Activated CD8-positive, alpha-beta T cell treated with anti-CD3 and anti-CD28 coated beads for 36 hours (primary cell): ENCODE results near the gene TBX4. TPM values are rescaled to one million over a fixed set of nuclear protein-coding genes. Genes with fewer than 3 reads are reported as not detected.

Source experiments
- ATAC-seq: fragments of 200-7000 bp; cut with Tn5 transposase; one replicate; pipeline ENCODE4 v1.10.0; 2021; ENCODE audit warnings: mild to moderate bottlenecking, moderate library complexity
- CTCF ChIA-PET: fragments of 350-600 bp; sonication (Branson Sonifier 250); formaldehyde crosslinking; loops from one replicate; lab custom pipeline; 2021; ENCODE audit warnings: antibody characterized with exemption; lab: Charles Lee
- POLR2A ChIA-PET: fragments of 350-600 bp; sonication (Branson Sonifier 250); formaldehyde crosslinking; loops from one replicate; lab custom pipeline; 2021; ENCODE audit warnings: antibody characterized with exemption; lab: Charles Lee
- DNase-seq: peaks from one replicate; pipeline ENCODE4 v3.0.0-alpha.2; 2020
- H3K27ac Mint-ChIP-seq: one replicate; pipeline ENCODE4 v1.8.0; 2021; ENCODE audit warnings: mild to moderate bottlenecking, mixed read lengths
- H3K27me3 Mint-ChIP-seq: one replicate; pipeline ENCODE4 v1.8.0; 2021; ENCODE audit warnings: mixed read lengths
- H3K36me3 Mint-ChIP-seq: one replicate; pipeline ENCODE4 v1.8.0; 2021; ENCODE audit warnings: low read depth, mixed read lengths
- H3K4me1 Mint-ChIP-seq: one replicate; pipeline ENCODE4 v1.8.0; 2021; ENCODE audit warnings: low read depth, mixed read lengths
- H3K4me3 Mint-ChIP-seq: one replicate; pipeline ENCODE4 v1.8.0; 2021; ENCODE audit warnings: mild to moderate bottlenecking, moderate library complexity, mixed read lengths
- H3K9me3 Mint-ChIP-seq: one replicate; pipeline ENCODE4 v1.8.0; 2021; ENCODE audit warnings: mixed read lengths
- intact Hi-C: fragments of 100-400 bp; cut with micrococcal nuclease; formaldehyde crosslinking; loops from one replicate; pipeline ENCODE4 v1.10.0; 2022
- total RNA-seq, 2 experiments: library from RNA; stranded (reverse); gene quantifications; one replicate each; pipeline ENCODE4 v1.2.3, GENCODE V29; 2021
- TF ChIP-seq, protein P1 (sequence below): fragments of 200-600 bp; IDR thresholded peaks from one replicate; pipeline ENCODE4 v1.8.0; 2022; ENCODE audit warnings: antibody characterized with exemption, mild to moderate bottlenecking

TBX4 gene
- total RNA-seq, 2 experiments from 2014 or later = not detected

DNA sequence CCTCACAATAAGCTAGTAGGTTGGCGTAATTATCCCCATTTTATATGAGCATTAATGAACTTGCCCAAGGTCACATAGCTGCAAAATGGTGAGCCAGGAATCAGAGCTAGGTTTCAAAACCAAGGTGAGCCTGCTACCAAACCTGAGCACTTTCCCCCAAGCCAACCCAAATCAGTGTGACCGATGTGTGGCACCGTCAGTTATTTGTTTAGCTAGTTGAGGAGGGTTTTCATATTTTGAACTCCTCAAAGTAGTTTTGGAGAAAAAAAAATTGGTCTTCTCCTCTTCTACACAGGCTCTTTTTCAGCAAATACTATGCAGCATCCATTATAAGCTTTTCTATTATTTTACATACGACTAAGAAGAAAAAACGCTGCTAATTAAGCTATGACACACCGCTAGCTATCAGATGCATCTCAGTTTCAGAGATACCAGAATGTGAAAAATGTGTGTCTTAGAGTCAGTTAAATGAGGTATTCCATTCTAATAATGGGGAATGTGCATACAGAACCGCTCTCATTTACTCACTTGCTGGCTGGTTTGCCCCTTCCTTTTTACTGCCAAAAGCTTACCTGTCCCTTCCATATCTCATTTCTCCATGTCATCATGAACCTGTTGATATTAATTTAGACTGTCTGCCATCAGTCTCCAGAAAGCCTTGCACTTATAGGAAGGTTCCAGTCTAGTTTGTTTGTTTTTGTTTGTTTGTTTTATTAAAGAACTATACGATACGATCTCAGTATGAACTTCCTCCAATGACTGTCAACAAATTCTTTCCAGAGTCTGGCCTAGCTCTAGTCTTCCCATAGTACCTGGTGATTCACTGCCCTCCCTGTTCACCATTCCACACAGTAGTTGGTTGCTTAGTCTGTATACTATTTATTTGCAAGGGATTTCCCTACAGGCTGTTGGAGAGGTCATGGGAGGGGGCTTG is 2.2 kb upstream of the TBX4 start:
- Mint-ChIP-seq H3K36me3 (no peaks in the 10 kb centered on the region), H3K27ac (no peak overlapping the region), H3K4me3 (no peak overlapping the region), H3K9me3 (no peaks in the 10 kb centered on the region), H3K27me3 (peaks cover 39% of the 10 kb centered on the region), H3K4me1 (peaks cover 10% of the 10 kb centered on the region)
- DNase-seq (no peak), ATAC-seq (no peak)
- intact Hi-C loops = loop anchor here (5.0 kb wide), 1 partner anchor 48 kb away; no protein-coding TSS in a partner anchor
- ChIA-PET POLR2A (no interaction called here), CTCF (interaction anchor here (0.7 to 1.9 kb wide), 10 partner anchors 10 to 101 kb away, joined by 3 to 6 read pairs (median 4); no protein-coding TSS in a partner anchor)
- TF ChIP-seq, protein P1, sequence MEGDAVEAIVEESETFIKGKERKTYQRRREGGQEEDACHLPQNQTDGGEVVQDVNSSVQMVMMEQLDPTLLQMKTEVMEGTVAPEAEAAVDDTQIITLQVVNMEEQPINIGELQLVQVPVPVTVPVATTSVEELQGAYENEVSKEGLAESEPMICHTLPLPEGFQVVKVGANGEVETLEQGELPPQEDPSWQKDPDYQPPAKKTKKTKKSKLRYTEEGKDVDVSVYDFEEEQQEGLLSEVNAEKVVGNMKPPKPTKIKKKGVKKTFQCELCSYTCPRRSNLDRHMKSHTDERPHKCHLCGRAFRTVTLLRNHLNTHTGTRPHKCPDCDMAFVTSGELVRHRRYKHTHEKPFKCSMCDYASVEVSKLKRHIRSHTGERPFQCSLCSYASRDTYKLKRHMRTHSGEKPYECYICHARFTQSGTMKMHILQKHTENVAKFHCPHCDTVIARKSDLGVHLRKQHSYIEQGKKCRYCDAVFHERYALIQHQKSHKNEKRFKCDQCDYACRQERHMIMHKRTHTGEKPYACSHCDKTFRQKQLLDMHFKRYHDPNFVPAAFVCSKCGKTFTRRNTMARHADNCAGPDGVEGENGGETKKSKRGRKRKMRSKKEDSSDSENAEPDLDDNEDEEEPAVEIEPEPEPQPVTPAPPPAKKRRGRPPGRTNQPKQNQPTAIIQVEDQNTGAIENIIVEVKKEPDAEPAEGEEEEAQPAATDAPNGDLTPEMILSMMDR = no peak

DNA sequence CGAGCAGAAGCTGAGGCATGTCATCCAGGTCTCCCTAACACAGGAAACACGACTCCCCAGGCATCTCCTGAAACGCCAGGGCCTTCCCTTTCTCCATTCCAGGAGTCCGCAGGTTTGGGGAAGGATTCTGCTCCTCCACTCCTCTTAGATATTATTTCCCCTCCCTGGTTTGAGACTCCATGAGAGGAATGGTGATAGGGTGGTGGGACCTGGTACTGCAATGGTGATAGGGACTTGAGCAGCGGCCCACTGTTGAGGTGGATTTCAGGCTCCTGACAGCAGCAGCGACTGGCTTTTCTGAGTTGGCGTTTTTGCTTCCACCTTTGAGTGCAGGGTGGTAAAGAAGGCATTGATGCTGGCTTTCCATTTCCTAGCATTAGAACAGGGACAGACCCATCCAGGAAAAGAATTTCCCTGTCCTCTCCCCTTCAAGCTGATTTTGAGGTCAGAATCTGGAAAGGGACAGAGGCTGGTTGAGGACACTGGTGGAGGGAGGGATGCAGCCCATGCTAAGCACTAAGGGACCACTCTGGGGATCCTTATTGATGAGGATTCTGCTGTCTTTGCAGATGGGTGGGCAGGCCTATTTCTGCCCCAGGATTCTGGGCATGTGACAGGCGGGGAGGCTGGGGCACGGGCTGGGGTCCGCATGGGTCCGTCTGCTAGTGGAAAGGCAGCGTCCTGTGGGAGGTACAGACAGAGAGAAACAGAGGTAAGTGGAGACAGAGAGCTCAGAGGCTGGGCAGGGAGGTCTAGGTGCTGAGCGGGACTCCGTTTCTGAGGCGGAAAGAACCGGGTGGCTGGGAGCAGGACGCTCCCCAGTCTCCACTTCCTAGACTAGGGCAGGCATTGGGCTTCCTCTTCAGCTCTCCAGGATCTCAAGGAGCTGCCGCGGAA is 1.3 kb upstream of the TBX4 start:
- no peaks in the 10 kb centered on the region for H3K9me3 Mint-ChIP-seq
- POLR2A ChIA-PET = no interaction called here
- TF ChIP-seq, protein P1 = no peak
- ATAC-seq (no peak), DNase-seq (no peak)
- H3K4me3 Mint-ChIP-seq = no peak overlapping the region
- CTCF ChIA-PET = interaction anchor here (0.6 to 1.3 kb wide), 3 partner anchors 39 to 595 kb away, joined by 3 to 6 read pairs (median 3); no protein-coding TSS in a partner anchor
- intact Hi-C loops = loop anchor here (5.0 kb wide), 1 partner anchor 49 kb away; no protein-coding TSS in a partner anchor
- H3K27me3 Mint-ChIP-seq = peaks cover 48% of the 10 kb centered on the region
- H3K4me1 Mint-ChIP-seq = peaks cover 12% of the 10 kb centered on the region
- H3K27ac Mint-ChIP-seq = no peak overlapping the region
- no peaks in the 10 kb centered on the region for H3K36me3 Mint-ChIP-seq

DNA sequence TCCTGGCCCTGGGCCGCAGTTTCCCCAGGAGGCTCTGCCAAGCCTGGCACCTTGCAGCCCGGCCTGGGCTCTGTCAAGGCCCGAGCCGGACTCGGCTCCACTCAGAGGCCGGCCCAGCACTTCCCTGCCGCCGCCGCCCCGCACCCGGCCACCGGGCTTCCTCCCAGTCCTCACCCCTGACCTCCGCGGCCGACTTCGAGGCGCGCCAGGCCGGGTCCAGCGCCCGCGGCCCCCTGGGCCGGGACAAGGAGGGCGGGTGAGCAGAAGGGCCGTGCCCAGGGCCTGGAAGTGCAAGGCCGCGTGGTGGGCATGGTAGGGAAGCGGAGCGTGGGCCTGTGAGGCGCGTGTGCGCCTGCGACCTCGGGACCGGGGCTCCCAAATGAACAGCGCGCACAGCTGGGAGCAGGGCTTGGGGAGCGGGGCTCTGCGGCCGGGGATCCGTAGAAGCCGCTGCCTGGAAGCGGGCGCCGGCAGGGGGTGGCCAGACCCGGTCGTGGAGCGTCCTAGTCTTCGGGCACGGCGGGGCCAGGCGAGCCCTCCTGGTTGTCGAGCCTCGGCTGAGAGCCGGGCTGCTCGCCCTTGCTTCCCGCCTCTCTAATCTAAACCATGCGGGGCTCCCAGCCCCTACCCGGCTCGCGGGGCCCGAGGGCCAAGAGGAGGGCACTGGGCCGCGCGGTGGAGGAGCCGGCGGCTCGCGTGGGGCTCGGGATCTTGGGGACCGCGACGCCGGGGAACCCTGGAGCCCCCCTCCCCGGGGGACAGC is 503 bp upstream of the TBX4 start:
- ChIA-PET CTCF (interaction anchor here (0.6 to 0.8 kb wide), 2 partner anchors 40 to 594 kb away, joined by 3 read pairs; no protein-coding TSS in a partner anchor), POLR2A (interaction anchor here (0.9 kb wide), 1 partner anchor 40 kb away, joined by 3 read pairs; no protein-coding TSS in a partner anchor)
- Mint-ChIP-seq H3K4me3 (no peak overlapping the region), H3K9me3 (no peaks in the 10 kb centered on the region), H3K4me1 (peaks cover 12% of the 10 kb centered on the region), H3K36me3 (no peaks in the 10 kb centered on the region), H3K27me3 (peaks cover 52% of the 10 kb centered on the region), H3K27ac (no peak overlapping the region)
- ATAC-seq (peak; percentile 28), DNase-seq (no peak)
- intact Hi-C loops = loop anchor here (5.0 kb wide), 1 partner anchor 49 kb away; no protein-coding TSS in a partner anchor
- TF ChIP-seq, protein P1 = no peak

DNA sequence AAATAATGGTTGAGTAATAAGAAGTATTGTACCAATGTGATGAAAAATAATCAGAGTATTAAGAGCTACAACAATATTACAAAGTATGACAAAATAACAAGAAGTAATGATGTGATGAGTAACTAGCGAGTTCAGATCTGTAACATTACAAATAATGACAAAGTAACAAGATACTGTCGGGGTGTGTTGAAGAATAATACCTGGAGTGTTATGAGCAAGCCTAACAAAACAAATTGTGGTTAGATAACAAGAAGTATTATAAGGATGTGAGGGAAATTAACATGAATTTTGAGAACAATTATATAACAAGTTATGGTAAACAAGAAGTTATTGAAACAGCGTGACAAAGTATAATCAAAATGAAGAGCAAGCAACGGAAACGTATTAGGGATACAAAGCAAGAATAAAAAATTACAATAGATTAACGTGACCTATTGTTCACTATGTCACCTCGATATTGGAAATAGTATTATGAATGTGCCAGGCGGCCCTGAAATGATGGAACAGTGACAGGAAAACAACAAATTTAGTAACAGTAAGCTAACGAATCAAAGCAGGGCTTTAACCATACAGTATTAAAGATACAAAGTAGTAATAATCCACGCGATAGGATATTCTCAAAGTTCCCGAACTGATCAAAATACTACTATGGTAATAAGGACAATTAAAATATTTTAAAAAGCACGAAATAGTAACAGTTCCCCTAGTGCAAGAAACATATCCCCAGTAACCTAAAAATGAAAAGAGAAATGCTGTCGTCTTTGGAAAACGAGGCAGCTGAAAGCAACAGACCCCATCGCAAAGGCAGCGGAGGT is 1.6 kb downstream of the TBX4 start:
- ChIA-PET POLR2A (no interaction called here), CTCF (interaction anchor here (0.7 kb wide), 1 partner anchor 13 kb away, joined by 3 read pairs; no protein-coding TSS in a partner anchor)
- no peaks in the 10 kb centered on the region for H3K36me3 Mint-ChIP-seq
- H3K9me3 Mint-ChIP-seq = no peaks in the 10 kb centered on the region
- H3K4me1 Mint-ChIP-seq = peaks cover 21% of the 10 kb centered on the region
- intact Hi-C loops = loop anchor here (5.0 kb wide), 1 partner anchor 51 kb away; no protein-coding TSS in a partner anchor
- H3K4me3 Mint-ChIP-seq = no peak overlapping the region
- TF ChIP-seq, protein P1 = no peak
- no peak for ATAC-seq
- peaks cover 62% of the 10 kb centered on the region for H3K27me3 Mint-ChIP-seq
- DNase-seq = no peak
- H3K27ac Mint-ChIP-seq = no peak overlapping the region
